KMS-11 (cell line): Measurements from ENCODE around the gene OSBPL10.
"Not testable (repeated sequence)": the region's sequence is repeated elsewhere in the genome, so short reads cannot be mapped to it uniquely, and the experiment has no call there.

ENCODE experiments used
- H2AFZ ChIP-seq: fragments of 200-600 bp; sonication (generic); 2 replicates; pipeline ENCODE4 v1.6.1; 2016; ENCODE audit warnings: antibody characterized with exemption, mixed run types, low read depth
- H3K27ac ChIP-seq: fragments of 200-600 bp; sonication (generic); 2 replicates; pipeline ENCODE4 v1.6.1; 2016; ENCODE audit warnings: mild to moderate bottlenecking, mixed run types
- H3K27me3 ChIP-seq: fragments of 200-600 bp; sonication (generic); 2 replicates; pipeline ENCODE4 v1.6.1; 2017; ENCODE audit warnings: mild to moderate bottlenecking, low read depth, mixed run types, moderate library complexity; ENCODE audit not compliant: insufficient read depth
- H3K36me3 ChIP-seq: fragments of 200-600 bp; sonication (generic); 2 replicates; pipeline ENCODE4 v1.6.1; 2017; ENCODE audit warnings: mild to moderate bottlenecking, mixed run types; ENCODE audit not compliant: insufficient read depth
- H3K4me1 ChIP-seq: fragments of 200-600 bp; sonication (generic); 2 replicates; pipeline ENCODE4 v1.6.1; 2016; ENCODE audit warnings: mild to moderate bottlenecking, low read depth, mixed run types; ENCODE audit not compliant: poor library complexity, severe bottlenecking
- H3K4me2 ChIP-seq: fragments of 200-600 bp; sonication (generic); 2 replicates; pipeline ENCODE4 v1.7.0; 2016; ENCODE audit warnings: mild to moderate bottlenecking, mixed run types
- H3K4me3 ChIP-seq: fragments of 200-600 bp; sonication (generic); IDR thresholded peaks from 2 replicates; pipeline ENCODE4 v1.6.1; 2017; ENCODE audit warnings: low read depth, low read length, mixed read lengths; ENCODE audit not compliant: insufficient read depth
- H3K79me2 ChIP-seq: fragments of 200-600 bp; sonication (generic); 2 replicates; pipeline ENCODE4 v1.6.1; 2016; ENCODE audit warnings: low read depth, mixed run types; ENCODE audit not compliant: insufficient read depth
- H3K9ac ChIP-seq: fragments of 200-600 bp; sonication (generic); 2 replicates; pipeline ENCODE4 v1.6.1; 2016; ENCODE audit warnings: mild to moderate bottlenecking, mixed run types
- H4K20me1 ChIP-seq: fragments of 200-600 bp; sonication (generic); 2 replicates; pipeline ENCODE4 v1.6.1; 2016; ENCODE audit warnings: mild to moderate bottlenecking, mixed run types; ENCODE audit not compliant: insufficient read depth
- CTCF ChIP-seq: fragments of 200-600 bp; sonication (generic); conservative IDR thresholded peaks from 2 replicates; pipeline ENCODE4 v1.6.1; 2017; ENCODE audit warnings: low read depth, mild to moderate bottlenecking, antibody characterized with exemption, low read length, moderate library complexity, mixed read lengths

OSBPL10 gene

GRCh38 chr3:31871939-31872507, 109.0 kb downstream of the OSBPL10 start:
- Histone ChIP-seq H3K9ac (no peak overlapping the region), H3K4me3 (no peak overlapping the region), H3K4me2 (no peak overlapping the region), H4K20me1 (no peaks in the 10 kb centered on the region), H3K36me3 (no peaks in the 10 kb centered on the region), H3K27ac (no peak overlapping the region), H3K79me2 (no peaks in the 10 kb centered on the region), H3K4me1 (no peaks in the 10 kb centered on the region), H2AFZ (no peak overlapping the region), H3K27me3 (no peaks in the 10 kb centered on the region)
- no peak for TF ChIP-seq CTCF

GRCh38 chr3:31870111-31870510, 111.0 kb downstream of the OSBPL10 start:
- not testable (repeated sequence) for H4K20me1 ChIP-seq, H3K36me3 ChIP-seq, H3K79me2 ChIP-seq, H3K4me1 ChIP-seq, H3K9ac ChIP-seq, H2AFZ ChIP-seq, H3K27me3 ChIP-seq, H3K4me2 ChIP-seq, H3K4me3 ChIP-seq, H3K27ac ChIP-seq

- Histone ChIP-seq H3K27ac (no peak overlapping the region), H2AFZ (no peak overlapping the region), H3K36me3 (no peaks in the 10 kb centered on the region), H3K4me2 (no peak overlapping the region), H3K9ac (no peak overlapping the region), H3K79me2 (no peaks in the 10 kb centered on the region), H3K4me1 (no peaks in the 10 kb centered on the region), H4K20me1 (no peaks in the 10 kb centered on the region), H3K27me3 (no peaks in the 10 kb centered on the region), H3K4me3 (no peak overlapping the region)
- no peak for TF ChIP-seq CTCF
Observed at GRCh38 chr3:31868236-31868635, 112.8 kb downstream of the OSBPL10 start.

GRCh38 chr3:31862666-31863279, 118.3 kb downstream of the OSBPL10 start:
- no peak overlapping the region for H2AFZ ChIP-seq
- H3K4me3 ChIP-seq, result no peak overlapping the region
- H4K20me1 ChIP-seq, result no peaks in the 10 kb centered on the region
- no peaks in the 10 kb centered on the region for H3K4me1 ChIP-seq
- H3K4me2 ChIP-seq, result no peak overlapping the region
- TF ChIP-seq CTCF, result no peak
- no peaks in the 10 kb centered on the region for H3K79me2 ChIP-seq
- no peaks in the 10 kb centered on the region for H3K27me3 ChIP-seq
- H3K9ac ChIP-seq, result no peak overlapping the region
- no peak overlapping the region for H3K27ac ChIP-seq
- H3K36me3 ChIP-seq, result no peaks in the 10 kb centered on the region

GRCh38 chr3:31861826-31862225, 119.2 kb downstream of the OSBPL10 start:
- no peaks in the 10 kb centered on the region for H4K20me1 ChIP-seq
- no peaks in the 10 kb centered on the region for H3K4me1 ChIP-seq
- H3K27ac ChIP-seq, result no peak overlapping the region
- no peaks in the 10 kb centered on the region for H3K79me2 ChIP-seq
- H2AFZ ChIP-seq, result no peak overlapping the region
- H3K4me3 ChIP-seq, result no peak overlapping the region
- H3K4me2 ChIP-seq, result no peak overlapping the region
- no peaks in the 10 kb centered on the region for H3K27me3 ChIP-seq
- TF ChIP-seq CTCF, result no peak
- no peak overlapping the region for H3K9ac ChIP-seq
- no peaks in the 10 kb centered on the region for H3K36me3 ChIP-seq

- H3K36me3 ChIP-seq, H4K20me1 ChIP-seq, H3K27ac ChIP-seq, H2AFZ ChIP-seq, H3K4me3 ChIP-seq, H3K79me2 ChIP-seq, H3K27me3 ChIP-seq, H3K4me1 ChIP-seq, H3K4me2 ChIP-seq, H3K9ac ChIP-seq: not testable (repeated sequence)
Observed at GRCh38 chr3:31860642-31861041, 120.4 kb downstream of the OSBPL10 start.
